Choroid plexus epithelial cell (primary cell): Measurements from ENCODE around the gene SPIRE2.
"Not testable (repeated sequence)": the region's sequence is repeated elsewhere in the genome, so short reads cannot be mapped to it uniquely, and the experiment has no call there.

Source experiments
- DNase-seq: peaks from one replicate; pipeline ENCODE4 v3.0.0-alpha.2; 2010; ENCODE audit warnings: low read depth
- H3K4me3 ChIP-seq: 2 replicates; pipeline ENCODE4 v1.5.1; 2011; ENCODE audit warnings: low read depth, mild to moderate bottlenecking, control low read depth, low read length, moderate library complexity
- TF ChIP-seq, protein P1 (sequence below): conservative IDR thresholded peaks from 2 replicates; pipeline ENCODE4 v1.5.1; 2011; ENCODE audit warnings: low read depth, mild to moderate bottlenecking, control low read depth, inconsistent platforms, low read length, moderate library complexity

The SPIRE2 gene

DNA sequence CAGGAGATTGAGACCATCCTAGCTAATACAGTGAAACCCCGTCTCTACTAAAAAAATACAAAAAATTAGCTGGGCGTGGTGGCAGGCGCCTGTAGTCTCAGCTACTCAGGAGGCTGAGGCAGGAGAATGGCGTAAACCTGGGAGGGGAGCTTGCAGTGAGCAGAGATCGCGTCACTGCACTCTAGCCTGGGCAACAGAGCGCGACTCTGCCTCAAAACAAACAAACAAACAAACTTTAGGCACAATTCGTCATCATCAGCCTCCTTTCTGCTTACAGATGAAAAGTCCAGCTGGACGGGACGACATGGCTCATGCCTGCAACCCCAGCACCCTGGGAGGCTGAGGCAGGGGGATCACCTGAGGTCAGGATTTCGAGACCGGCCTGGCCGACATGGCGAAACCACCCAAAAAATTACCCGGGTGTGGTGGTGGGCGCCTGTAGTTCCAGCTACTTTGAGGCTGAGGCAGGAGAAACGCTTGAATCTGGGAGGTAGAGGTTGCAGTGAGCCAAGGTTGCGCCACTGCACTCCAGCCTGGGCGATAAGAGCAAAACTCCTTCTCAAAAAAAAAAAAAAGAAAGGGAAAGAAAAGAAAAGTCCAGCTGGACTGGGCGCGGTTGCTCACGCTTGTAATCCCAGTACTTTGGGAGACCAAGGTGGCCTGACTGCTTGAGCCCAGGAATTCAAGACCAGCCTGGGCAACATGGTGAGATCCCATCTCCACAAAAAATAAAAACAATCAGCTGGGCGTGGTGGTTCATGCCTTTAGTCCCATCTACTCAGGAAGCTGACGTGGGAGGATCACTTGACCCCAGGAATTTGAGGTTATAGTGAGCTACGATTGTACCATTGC lies 1.5 kb upstream of the SPIRE2 start:
- no peak for DNase-seq
- no peak overlapping the region for H3K4me3 ChIP-seq
- TF ChIP-seq, protein P1, sequence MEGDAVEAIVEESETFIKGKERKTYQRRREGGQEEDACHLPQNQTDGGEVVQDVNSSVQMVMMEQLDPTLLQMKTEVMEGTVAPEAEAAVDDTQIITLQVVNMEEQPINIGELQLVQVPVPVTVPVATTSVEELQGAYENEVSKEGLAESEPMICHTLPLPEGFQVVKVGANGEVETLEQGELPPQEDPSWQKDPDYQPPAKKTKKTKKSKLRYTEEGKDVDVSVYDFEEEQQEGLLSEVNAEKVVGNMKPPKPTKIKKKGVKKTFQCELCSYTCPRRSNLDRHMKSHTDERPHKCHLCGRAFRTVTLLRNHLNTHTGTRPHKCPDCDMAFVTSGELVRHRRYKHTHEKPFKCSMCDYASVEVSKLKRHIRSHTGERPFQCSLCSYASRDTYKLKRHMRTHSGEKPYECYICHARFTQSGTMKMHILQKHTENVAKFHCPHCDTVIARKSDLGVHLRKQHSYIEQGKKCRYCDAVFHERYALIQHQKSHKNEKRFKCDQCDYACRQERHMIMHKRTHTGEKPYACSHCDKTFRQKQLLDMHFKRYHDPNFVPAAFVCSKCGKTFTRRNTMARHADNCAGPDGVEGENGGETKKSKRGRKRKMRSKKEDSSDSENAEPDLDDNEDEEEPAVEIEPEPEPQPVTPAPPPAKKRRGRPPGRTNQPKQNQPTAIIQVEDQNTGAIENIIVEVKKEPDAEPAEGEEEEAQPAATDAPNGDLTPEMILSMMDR: no peak

DNA sequence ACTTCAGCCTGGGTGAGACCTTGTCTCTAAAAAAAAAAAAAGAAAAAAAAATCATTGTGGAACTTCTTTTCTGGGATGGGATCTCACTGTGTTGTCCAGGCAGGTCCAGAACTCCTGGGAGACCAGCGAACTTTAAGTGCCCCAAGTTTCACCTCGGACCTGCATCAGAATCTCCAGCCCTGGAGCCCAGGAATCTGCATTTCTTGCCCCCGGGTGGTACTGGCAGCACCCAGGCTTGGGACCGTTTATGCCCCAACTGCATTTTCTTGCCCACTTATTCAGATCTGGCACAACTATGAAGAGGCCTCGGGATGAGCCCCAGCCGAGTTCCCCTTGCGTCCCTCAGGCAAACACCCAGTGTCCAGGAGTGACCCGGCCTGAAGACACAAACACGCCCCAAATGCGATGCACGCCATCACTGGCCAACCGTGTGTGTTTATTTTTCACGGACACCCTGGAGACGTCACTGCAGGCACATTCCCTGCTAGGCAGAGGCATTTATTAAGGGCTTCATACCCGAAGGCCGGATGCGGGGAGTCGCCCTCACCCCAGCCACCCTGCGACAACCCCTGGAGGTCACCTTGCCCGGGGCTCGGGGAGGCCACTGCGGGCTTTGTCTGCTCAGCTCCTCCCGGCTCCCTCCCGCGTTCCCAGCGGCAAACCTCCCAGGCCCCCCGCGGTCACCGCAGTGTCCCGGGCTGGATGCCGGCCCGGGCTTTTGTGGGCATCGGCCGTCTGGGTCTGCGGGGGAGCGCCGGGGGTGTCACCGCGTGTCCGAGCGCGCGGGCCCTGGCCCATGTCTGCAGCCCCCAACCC lies 684 bp upstream of the SPIRE2 start:
- DNase-seq: peak; percentile 62
- peak overlapping the region; percentile 60 for H3K4me3 ChIP-seq
- TF ChIP-seq, protein P1: no peak

DNA sequence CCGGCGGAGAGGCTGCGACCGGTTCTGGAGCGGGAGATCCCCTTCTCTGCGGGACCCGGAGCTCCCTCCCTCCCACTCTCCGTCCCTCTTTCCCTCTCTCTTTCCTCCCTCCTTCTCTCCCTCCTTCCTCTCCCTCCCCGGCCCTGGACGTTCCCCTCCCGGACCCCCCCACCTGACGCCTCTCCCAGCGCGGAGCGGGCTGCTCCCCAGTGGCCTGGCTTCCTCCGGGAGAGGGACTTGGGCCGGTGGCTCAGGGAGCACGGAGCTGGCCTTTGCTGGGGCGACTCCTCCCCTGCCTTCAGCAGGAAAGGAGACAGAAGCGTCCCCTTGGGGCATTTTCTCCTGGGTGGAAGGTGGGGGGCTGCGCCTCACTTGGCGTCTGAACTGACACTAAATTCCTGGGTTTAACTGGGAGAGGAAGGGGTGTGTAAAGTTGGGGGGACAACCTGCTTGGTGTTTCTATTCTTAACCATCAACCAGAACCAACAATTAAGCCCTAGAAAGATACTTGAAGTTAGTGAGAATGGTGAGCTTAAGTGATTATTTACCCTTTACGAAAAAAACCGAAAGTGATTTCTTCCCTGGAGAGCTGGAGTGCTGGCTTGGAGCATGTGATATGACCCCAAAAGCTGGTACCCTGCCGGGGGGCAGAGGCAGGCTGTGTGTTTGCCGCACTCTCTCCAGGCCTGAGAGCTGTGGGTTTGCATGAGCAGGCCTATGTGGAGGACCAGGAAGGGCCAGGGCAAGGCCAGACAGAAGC lies 775 bp downstream of the SPIRE2 start:
- no peak for DNase-seq
- TF ChIP-seq, protein P1: no peak
- peak overlapping the region; percentile 60 for H3K4me3 ChIP-seq

DNA sequence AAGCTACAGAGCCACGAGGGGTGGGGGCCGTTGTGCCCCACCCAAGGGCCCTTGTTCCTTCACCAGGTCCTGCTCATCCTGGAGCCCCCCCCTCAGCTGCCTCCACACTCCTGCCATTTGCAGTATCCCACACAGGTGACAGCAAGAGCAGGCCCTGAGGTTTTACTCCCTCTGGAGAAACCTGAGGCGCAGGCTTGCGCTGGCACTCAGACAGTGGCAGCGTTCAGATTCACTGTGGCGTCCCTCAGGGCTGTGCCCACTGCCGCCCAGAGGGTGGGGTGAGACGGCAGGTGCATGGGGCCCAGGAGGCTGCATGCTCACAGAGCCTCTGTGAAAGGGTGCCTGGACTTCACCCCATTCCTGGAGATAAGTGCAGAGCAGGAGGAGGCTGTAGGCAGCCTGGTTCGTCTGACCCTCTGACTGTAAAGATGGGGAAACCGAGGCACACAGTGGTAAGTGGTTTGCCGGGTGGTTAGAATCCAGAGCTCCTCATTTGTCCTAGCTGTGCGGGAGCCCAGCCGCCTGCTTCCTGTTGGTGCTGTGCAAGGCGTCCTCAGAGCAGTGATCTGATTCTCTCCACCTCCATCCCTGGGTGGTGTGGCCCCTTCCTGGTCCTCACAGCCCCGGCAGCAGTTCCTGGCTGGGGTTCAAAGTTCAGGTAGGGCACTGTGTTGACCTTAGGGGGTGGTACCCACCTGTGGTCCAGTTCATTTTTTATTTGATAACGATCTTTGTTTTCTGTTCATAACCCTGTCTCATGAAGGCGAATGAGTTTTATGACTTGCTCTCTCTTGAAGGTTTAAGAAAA lies 1.6 kb downstream of the SPIRE2 start:
- no peak overlapping the region for H3K4me3 ChIP-seq
- DNase-seq: no peak
- TF ChIP-seq, protein P1: no peak

DNA sequence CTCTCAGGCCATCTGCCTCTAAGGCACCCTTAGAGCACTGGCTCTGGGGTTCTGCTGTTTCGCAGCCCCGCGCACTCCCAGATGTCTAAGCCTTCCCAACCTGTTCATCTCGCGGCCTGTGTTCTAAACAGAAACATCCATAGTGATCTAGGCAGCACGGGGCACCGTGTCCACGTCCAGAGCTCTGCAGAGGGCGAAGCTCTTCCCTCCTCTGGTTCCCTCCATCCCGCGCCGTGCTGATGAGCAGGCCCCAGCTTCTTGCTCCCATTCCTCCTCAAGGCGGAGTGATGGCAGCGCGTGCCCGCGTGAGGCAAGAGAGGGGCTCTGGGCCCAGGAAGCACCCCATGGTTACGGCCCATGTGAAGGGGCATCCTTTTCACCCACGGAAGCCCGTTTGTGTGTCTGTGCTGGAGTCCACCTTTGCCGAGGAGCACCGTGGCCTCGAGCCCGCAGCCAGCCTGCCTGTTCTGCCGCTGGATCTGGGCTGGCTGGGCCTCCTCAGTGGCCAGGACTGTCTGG lies 3.6 kb downstream of the SPIRE2 start:
- TF ChIP-seq, protein P1: no peak
- no peak for DNase-seq
- no peak overlapping the region for H3K4me3 ChIP-seq

DNA sequence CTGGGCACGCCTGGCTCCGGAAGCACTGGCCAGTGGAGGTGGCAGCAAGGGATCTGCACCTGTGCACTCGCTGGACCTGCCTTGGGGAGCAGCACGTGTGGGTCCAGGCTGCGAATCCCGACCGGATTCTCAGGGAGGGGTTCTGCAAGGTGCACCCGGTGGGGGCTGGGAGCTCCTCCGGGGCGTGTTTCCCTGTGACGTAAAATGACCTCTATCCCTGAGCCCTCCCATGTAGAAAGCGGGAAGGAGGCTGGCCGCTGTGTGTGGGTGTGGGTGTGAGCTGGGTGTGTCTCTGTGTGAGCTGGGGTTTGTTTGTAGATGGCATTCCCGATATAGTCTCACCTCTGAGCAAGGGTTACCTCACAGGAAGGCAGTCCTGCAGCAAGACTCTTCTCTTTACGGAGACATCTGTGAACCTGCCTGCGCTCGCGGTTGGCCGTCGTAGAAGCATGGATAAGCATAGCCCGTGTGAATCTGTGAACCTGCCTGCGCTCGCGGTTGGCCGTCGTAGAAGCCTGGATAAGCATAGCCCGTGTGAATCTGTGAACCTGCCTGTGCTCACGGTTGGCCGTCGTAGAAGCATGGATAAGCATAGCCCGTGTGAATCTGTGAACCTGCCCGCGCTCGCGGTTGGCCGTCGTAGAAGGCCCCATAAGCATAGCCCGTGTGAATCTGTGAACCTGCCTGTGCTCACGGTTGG lies 5.5 kb downstream of the SPIRE2 start:
- DNase-seq: not testable (repeated sequence)

DNA sequence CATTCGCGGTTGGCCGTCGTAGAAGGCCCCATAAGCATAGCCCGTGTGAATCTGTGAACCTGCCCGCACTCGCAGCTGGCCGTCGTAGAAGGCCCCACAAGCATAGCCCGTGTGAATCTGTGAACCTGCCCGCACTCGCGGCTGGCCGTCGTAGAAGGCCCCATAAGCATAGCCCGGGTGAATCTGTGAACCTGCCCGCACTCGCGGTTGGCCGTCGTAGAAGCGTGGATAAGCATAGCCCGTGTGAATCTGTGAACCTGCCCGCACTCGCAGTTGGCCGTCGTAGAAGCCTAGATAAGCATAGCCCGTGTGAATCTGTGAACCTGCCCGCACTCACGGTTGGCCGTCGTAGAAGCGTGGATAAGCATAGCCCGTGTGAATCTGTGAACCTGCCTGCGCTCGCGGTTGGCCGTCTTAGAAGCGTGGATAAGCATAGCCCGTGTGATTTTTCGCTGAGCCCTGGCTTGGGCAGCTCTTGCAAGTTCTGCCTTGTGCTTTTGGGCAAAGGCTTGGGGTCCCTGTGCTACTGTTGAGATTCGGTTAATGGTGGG lies 6.6 kb downstream of the SPIRE2 start:
- DNase-seq, H3K4me3 ChIP-seq: not testable (repeated sequence)

More for the DNA sequence above, 5.5 kb downstream of the SPIRE2 start:
- H3K4me3 ChIP-seq: not testable (repeated sequence)

DNA sequence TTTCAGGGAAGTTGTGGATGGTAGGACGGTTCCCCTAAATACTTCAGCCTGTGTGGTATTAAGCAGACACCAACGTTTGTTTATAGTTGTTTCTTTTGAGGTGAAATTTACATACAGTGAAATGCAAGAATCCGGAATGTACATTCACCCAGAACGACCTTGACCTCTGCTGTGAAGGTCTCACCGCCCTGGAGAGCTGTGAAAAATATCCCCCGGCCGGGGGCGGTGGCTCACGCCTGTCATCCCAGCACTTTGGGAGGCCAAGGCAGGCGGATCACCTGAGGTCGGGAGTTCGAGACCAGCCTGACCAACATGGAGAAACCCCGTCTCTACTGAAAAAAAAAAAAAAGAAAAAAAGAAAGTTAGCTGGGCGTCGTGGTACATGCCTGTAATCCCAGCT lies 8.2 kb downstream of the SPIRE2 start:
- H3K4me3 ChIP-seq, DNase-seq: not testable (repeated sequence)
